ENCODE measurements around the gene ACSS3.
"Not testable (repeated sequence)": the region's sequence is repeated elsewhere in the genome, so short reads cannot be mapped to it uniquely, and the experiment has no call there.

Gene ACSS3

GRCh38 chr12:81094718-81095360, 17.0 kb downstream of the ACSS3 start:
- no peak for DNase-seq (ENCODE audit: low read depth)

GRCh38 chr12:81095501-81096232, 17.8 kb downstream of the ACSS3 start:
- no peak for DNase-seq (ENCODE audit: low read depth)

- no peak for DNase-seq (ENCODE audit: low read depth)
These were observed 27.8 kb downstream of the ACSS3 start for GRCh38 chr12:81105687-81106086.

GRCh38 chr12:81114226-81114625, 36.3 kb downstream of the ACSS3 start:
- no peak for DNase-seq (ENCODE audit: low read depth)

- DNase-seq (ENCODE audit: low read depth): not testable (repeated sequence)
These were observed 41.2 kb downstream of the ACSS3 start for GRCh38 chr12:81119069-81119468.

GRCh38 chr12:81120961-81121360, 43.1 kb downstream of the ACSS3 start:
- no peak for DNase-seq (ENCODE audit: low read depth)

GRCh38 chr12:81123611-81124010, 45.7 kb downstream of the ACSS3 start:
- DNase-seq (ENCODE audit: low read depth): no peak

- DNase-seq (ENCODE audit: low read depth): no peak
These were observed 47.8 kb downstream of the ACSS3 start for GRCh38 chr12:81125691-81126090.

GRCh38 chr12:81128930-81129554, 51.2 kb downstream of the ACSS3 start:
- no peak for DNase-seq (ENCODE audit: low read depth)

- DNase-seq (ENCODE audit: low read depth): no peak
These were observed 58.6 kb downstream of the ACSS3 start for GRCh38 chr12:81136519-81136918.

GRCh38 chr12:81137801-81138200, 59.9 kb downstream of the ACSS3 start:
- no peak for DNase-seq (ENCODE audit: low read depth)

GRCh38 chr12:81141217-81141616, 63.3 kb downstream of the ACSS3 start:
- no peak for DNase-seq (ENCODE audit: low read depth)

- no peak for DNase-seq (ENCODE audit: low read depth)
These were observed 65.2 kb downstream of the ACSS3 start for GRCh38 chr12:81143057-81143456.

GRCh38 chr12:81146228-81147225, 68.6 kb downstream of the ACSS3 start:
- DNase-seq (ENCODE audit: low read depth): no peak

GRCh38 chr12:81147292-81147919, 69.5 kb downstream of the ACSS3 start:
- no peak for DNase-seq (ENCODE audit: low read depth)

GRCh38 chr12:81150382-81150781, 72.5 kb downstream of the ACSS3 start:
- DNase-seq (ENCODE audit: low read depth): no peak

GRCh38 chr12:81159856-81160255, 82.0 kb downstream of the ACSS3 start:
- no peak for DNase-seq (ENCODE audit: low read depth)

- DNase-seq (ENCODE audit: low read depth): no peak
These were observed 83.8 kb downstream of the ACSS3 start for GRCh38 chr12:81161680-81162079.

- DNase-seq (ENCODE audit: low read depth): no peak
These were observed 84.7 kb downstream of the ACSS3 start for GRCh38 chr12:81162391-81163136.

GRCh38 chr12:81164827-81165226, 86.9 kb downstream of the ACSS3 start:
- no peak for DNase-seq (ENCODE audit: low read depth)

- no peak for DNase-seq (ENCODE audit: low read depth)
These were observed 88.9 kb downstream of the ACSS3 start for GRCh38 chr12:81166790-81167189.

Measured in activated T-cell treated with anti-CD3 and anti-CD28 coated beads for 48 hours (primary cell).